VCaP (cell line): ENCODE measurements around the gene OR4K1.

ENCODE experiments used
- H3K27ac ChIP-seq: fragments of 450-650 bp; 2 replicates; pipeline ENCODE4 v1.5.1; 2017
- CTCF ChIP-seq: fragments of 450-650 bp; conservative IDR thresholded peaks from 2 replicates; pipeline ENCODE4 v1.5.1; 2017; ENCODE audit warnings: mild to moderate bottlenecking, moderate library complexity

Gene OR4K1

GRCh38 chr14:19930617-19931016, at the start of gene OR4K1:
OR4K1 (plus strand) TSS chr14:19930917; CDS start chr14:19935667, 4,750 bp downstream.
- no peak for TF ChIP-seq CTCF
- H3K27ac ChIP-seq, result no peak within 1 kb of the TSS

- no peak for TF ChIP-seq CTCF
- no peak overlapping the region for H3K27ac ChIP-seq
These were observed 35.4 kb upstream of the OR4K1 start for GRCh38 chr14:19895282-19895681.

- H3K27ac ChIP-seq, result no peak overlapping the region
- TF ChIP-seq CTCF, result no peak
These were observed 29.7 kb upstream of the OR4K1 start for GRCh38 chr14:19900999-19901398.

GRCh38 chr14:19902409-19902808, 28.3 kb upstream of the OR4K1 start:
- TF ChIP-seq CTCF, result no peak
- H3K27ac ChIP-seq, result no peak overlapping the region

- TF ChIP-seq CTCF, result no peak
These were observed 24.1 kb upstream of the OR4K1 start for GRCh38 chr14:19906665-19907064.

GRCh38 chr14:19911114-19911513, 19.6 kb upstream of the OR4K1 start:
- no peak overlapping the region for H3K27ac ChIP-seq

More at GRCh38 chr14:19906665-19907064, 24.1 kb upstream of the OR4K1 start:
- no peak overlapping the region for H3K27ac ChIP-seq

GRCh38 chr14:19917243-19917642, 13.5 kb upstream of the OR4K1 start:
- H3K27ac ChIP-seq, result no peak overlapping the region
- TF ChIP-seq CTCF, result no peak

More at GRCh38 chr14:19911114-19911513, 19.6 kb upstream of the OR4K1 start:
- TF ChIP-seq CTCF, result no peak
